B cell (primary cell): ENCODE measurements around the gene TMED9. TPM values are rescaled to one million over a fixed set of nuclear protein-coding genes. Genes with fewer than 3 reads are reported as not detected.
"Not testable (repeated sequence)": the region's sequence is repeated elsewhere in the genome, so short reads cannot be mapped to it uniquely, and the experiment has no call there.

Source experiments
- ATAC-seq: fragments of 200-7000 bp; cut with Tn5 transposase; one replicate; pipeline ENCODE4 v1.10.0; 2021; ENCODE audit warnings: low read depth, mild to moderate bottlenecking, moderate number of reproducible peaks, moderate library complexity
- CTCF ChIA-PET: fragments of 350-600 bp; sonication (Branson Sonifier 250); formaldehyde crosslinking; loops from one replicate; lab custom pipeline; 2021; ENCODE audit warnings: antibody characterized with exemption, inconsistent platforms; lab: Charles Lee
- POLR2A ChIA-PET: fragments of 350-600 bp; sonication (Branson Sonifier 250); formaldehyde crosslinking; loops from one replicate; lab custom pipeline; 2021; ENCODE audit warnings: antibody characterized with exemption; lab: Charles Lee
- DNase-seq: peaks from one replicate; pipeline ENCODE4 v3.0.0; 2013
- H2AFZ ChIP-seq: 2 replicates; pipeline ENCODE4 v1.6.1; 2012; ENCODE audit warnings: mild to moderate bottlenecking, low read depth, low read length; ENCODE audit not compliant: insufficient read depth, poor library complexity, severe bottlenecking
- H3K27ac ChIP-seq, 2 donors: 1 replicate in 1 of 2; 2 replicates in 1 of 2; pipeline ENCODE4 v1.5.1; 2012 to 2013; ENCODE audit warnings: low read length in 2 of 2, mild to moderate bottlenecking in 2 of 2, moderate library complexity in 1 of 2
- H3K27me3 ChIP-seq, 4 experiments: fragments of 200-600 bp in 1 of 4; sonication (generic) in 1 of 4; replicated peaks in 1 of 4; 1 replicate in 2 of 4; 2 replicates in 2 of 4; pipeline versions ENCODE4 v1.6.1 to v1.7.0; 2013 to 2016; ENCODE audit warnings: low read length in 3 of 4, mild to moderate bottlenecking in 2 of 4, mixed read lengths in 1 of 4, moderate library complexity in 1 of 4; ENCODE audit not compliant: insufficient read depth in 4 of 4, control insufficient read depth in 3 of 4; ENCODE audit errors: control extremely low read depth in 1 of 4
- H3K36me3 ChIP-seq, 2 experiments: replicated peaks in 1 of 2; 1 replicate in 1 of 2; 2 replicates in 1 of 2; pipeline versions ENCODE4 v1.6.1 to v1.7.1; 2013; ENCODE audit warnings: low read length in 1 of 2; ENCODE audit not compliant: insufficient read depth in 2 of 2, control insufficient read depth in 1 of 2; ENCODE audit errors: control extremely low read depth in 1 of 2, extremely low read depth in 1 of 2
- H3K4me1 ChIP-seq, 2 donors: fragments of 200-600 bp in 1 of 2; sonication (generic) in 1 of 2; 1 replicate in 1 of 2; 2 replicates in 1 of 2; pipeline versions ENCODE4 v1.5.1 to v1.6.1; 2013 to 2017; ENCODE audit warnings: low read length in 2 of 2; ENCODE audit not compliant: control insufficient read depth in 2 of 2, insufficient read depth in 2 of 2
- H3K4me2 ChIP-seq: replicated peaks from 2 replicates; pipeline ENCODE3; 2012; ENCODE audit warnings: mild to moderate bottlenecking, low read depth, low read length; ENCODE audit not compliant: poor library complexity, severe bottlenecking
- H3K4me3 ChIP-seq, 5 experiments: fragments of 200-600 bp in 1 of 5; sonication (generic) in 1 of 5; 1 replicate in 3 of 5; 2 replicates in 2 of 5; pipeline versions ENCODE4 v1.5.1 to v1.7.0; 2011 to 2016; ENCODE audit warnings: low read length in 4 of 5, mild to moderate bottlenecking in 4 of 5, low read depth in 2 of 5, control low read depth in 1 of 5, moderate library complexity in 1 of 5; ENCODE audit not compliant: insufficient read depth in 1 of 5; ENCODE audit errors: control extremely low read depth in 1 of 5, extremely low read depth in 1 of 5
- H3K79me2 ChIP-seq: fragments of 200-600 bp; sonication (generic); one replicate; pipeline ENCODE4 v1.6.0; 2016; ENCODE audit warnings: low read length; ENCODE audit not compliant: control insufficient read depth, insufficient read depth
- H3K9ac ChIP-seq: fragments of 200-600 bp; sonication (generic); 2 replicates; pipeline ENCODE4 v1.6.1; 2017; ENCODE audit warnings: mild to moderate bottlenecking, low read length, moderate library complexity
- H3K9me3 ChIP-seq, 3 donors: one replicate each; pipeline versions ENCODE4 v1.6.1 to v1.7.1; 2013; ENCODE audit warnings: low read length in 2 of 3; ENCODE audit not compliant: control insufficient read depth in 2 of 3, insufficient read depth in 1 of 3; ENCODE audit errors: control extremely low read depth in 1 of 3
- H4K20me1 ChIP-seq: 2 replicates; pipeline ENCODE4 v1.6.0; 2012; ENCODE audit warnings: mild to moderate bottlenecking, low read length; ENCODE audit not compliant: insufficient read depth, control insufficient read depth, poor library complexity, severe bottlenecking
- H3K27ac Mint-ChIP-seq: one replicate; pipeline ENCODE4 v1.8.0; 2021; ENCODE audit warnings: mixed read lengths
- H3K27me3 Mint-ChIP-seq: one replicate; pipeline ENCODE4 v1.8.0; 2021; ENCODE audit warnings: mixed read lengths
- H3K4me1 Mint-ChIP-seq: one replicate; pipeline ENCODE4 v1.8.0; 2021; ENCODE audit warnings: mixed read lengths
- H3K4me3 Mint-ChIP-seq: one replicate; pipeline ENCODE4 v1.8.0; 2021; ENCODE audit warnings: mixed read lengths
- H3K9me3 Mint-ChIP-seq: one replicate; pipeline ENCODE4 v1.8.0; 2022; ENCODE audit warnings: mixed read lengths; ENCODE audit not compliant: insufficient read depth
- WGBS: methylation state at CpG from one replicate; pipeline ENCODE4 v1.1.5; 2013; ENCODE audit warnings: missing lambda C conversion rate; ENCODE audit not compliant: insufficient coverage; 5-methylcytosine and 5-hydroxymethylcytosine counted together
- intact Hi-C: fragments of 100-400 bp; cut with micrococcal nuclease; formaldehyde crosslinking; loops from one replicate; pipeline ENCODE4 v1.10.0; 2022
- polyA plus RNA-seq: library from polyadenylated mRNA; depleted of rRNA; stranded (reverse); fragments of >200 nt; gene quantifications from 2 replicates; pipeline ENCODE4 v1.2.3, GENCODE V29; 2012
- total RNA-seq, 2 donors: library from RNA; stranded (reverse); fragments of 120-200 nt in 1 of 2; gene quantifications; 1 replicate in 1 of 2; 2 replicates in 1 of 2; pipeline versions ENCODE4 v1.2.3 to v1.2.4, GENCODE V29; 2013 to 2022

Gene TMED9
- total and polyA plus RNA-seq, 2 donors (not counting 1 experiment from before 2014, with no cell fraction given), result 54.7 to 67.6 TPM

DNA sequence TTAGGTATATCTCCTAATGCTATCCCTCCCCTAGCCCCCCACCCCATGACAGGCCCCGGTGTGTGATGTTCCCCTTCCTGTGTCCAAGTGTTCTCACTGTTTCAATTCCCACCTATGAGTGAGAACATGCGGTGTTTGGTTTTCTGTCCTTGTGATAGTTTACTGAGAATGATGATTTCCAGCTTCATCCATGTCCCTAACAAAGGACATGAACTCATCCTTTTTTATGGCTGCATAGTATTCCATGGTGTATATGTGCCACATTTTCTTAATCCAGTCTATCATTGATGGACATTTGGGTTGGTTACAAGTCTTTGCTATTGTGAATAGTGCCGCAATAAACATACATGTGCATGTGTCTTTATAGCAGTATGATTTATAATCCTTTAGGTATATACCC is 42.9 kb downstream of the TMED9 start:
- ATAC-seq, result not testable (repeated sequence)

DNA sequence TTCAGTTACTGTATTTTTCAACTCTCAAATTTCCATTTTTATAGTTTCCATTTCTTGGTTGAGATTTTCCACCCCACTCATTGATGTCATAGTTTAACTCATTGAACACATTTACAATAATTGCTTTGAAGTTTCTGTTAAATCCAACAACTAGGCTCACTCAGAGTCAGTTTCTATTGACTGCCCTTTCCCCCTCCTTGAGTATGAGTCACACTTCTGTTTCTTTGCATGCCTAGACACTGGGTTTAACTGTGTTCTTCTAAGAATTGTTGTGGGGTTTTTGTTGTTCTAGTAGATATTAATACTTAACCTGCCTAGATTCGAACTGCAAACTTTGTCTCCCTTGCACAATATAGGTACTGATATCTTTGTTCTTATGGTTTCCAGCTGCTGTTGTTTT is 53.5 kb downstream of the TMED9 start:
- H3K27ac ChIP-seq, H3K4me1 Mint-ChIP-seq, H3K4me1 ChIP-seq, H3K27me3 ChIP-seq, H3K27me3 Mint-ChIP-seq, POLR2A ChIA-PET, H3K9me3 ChIP-seq, ATAC-seq, DNase-seq, H2AFZ ChIP-seq, H3K4me2 ChIP-seq, CTCF ChIA-PET, H3K4me3 ChIP-seq, H3K9ac ChIP-seq, H3K36me3 ChIP-seq, H3K27ac Mint-ChIP-seq, H3K79me2 ChIP-seq, H3K9me3 Mint-ChIP-seq, intact Hi-C loops, H4K20me1 ChIP-seq, H3K4me3 Mint-ChIP-seq: not testable (repeated sequence)
- WGBS, result no CpG with 5 or more reads among the region's 1 CpG

More for the DNA sequence above, 42.9 kb downstream of the TMED9 start:
- H3K4me2 ChIP-seq, H3K4me3 Mint-ChIP-seq, H3K79me2 ChIP-seq, H3K4me3 ChIP-seq, CTCF ChIA-PET, DNase-seq, H3K9me3 ChIP-seq, H3K27me3 ChIP-seq, H3K36me3 ChIP-seq, H3K4me1 ChIP-seq, H3K27me3 Mint-ChIP-seq, H3K9ac ChIP-seq, H2AFZ ChIP-seq, H3K27ac ChIP-seq, H3K27ac Mint-ChIP-seq, POLR2A ChIA-PET, H3K9me3 Mint-ChIP-seq, intact Hi-C loops, H3K4me1 Mint-ChIP-seq, H4K20me1 ChIP-seq: not testable (repeated sequence)
- no CpG with 5 or more reads among the region's 3 CpGs for WGBS

Other genes starting within 250 kb of the TMED9 start
- 89.4 and 99.4 TPM in 2 replicates for gene LMAN2, start 240.5 kb upstream of the TMED9 start, total RNA-seq
- gene LMAN2, start 240.5 kb upstream of the TMED9 start, polyA plus RNA-seq, result 82.8 and 123 TPM in 2 replicates
- 85.8 and 92.6 TPM in 2 replicates for gene RGS14, start 234.3 kb upstream of the TMED9 start, total RNA-seq
- gene RGS14, start 234.3 kb upstream of the TMED9 start, polyA plus RNA-seq, result 167 and 184 TPM in 2 replicates
- not detected in 2 replicates for gene SLC34A1, start 207.8 kb upstream of the TMED9 start, total RNA-seq
- gene SLC34A1, start 207.8 kb upstream of the TMED9 start, polyA plus RNA-seq, result 0.06 TPM in 1 of 2 replicates, not detected in the other
- not detected in 2 replicates for gene PFN3, start 191.5 kb upstream of the TMED9 start, total RNA-seq
- gene PFN3, start 191.5 kb upstream of the TMED9 start, polyA plus RNA-seq, result not detected in 2 replicates
- not detected in 2 replicates for gene F12, start 182.6 kb upstream of the TMED9 start, total RNA-seq
- 3.1 and 6.5 TPM in 2 replicates for gene F12, start 182.6 kb upstream of the TMED9 start, polyA plus RNA-seq
- 155 and 165 TPM in 2 replicates for gene GRK6, start 165.5 kb upstream of the TMED9 start, total RNA-seq
- 150 and 173 TPM in 2 replicates for gene GRK6, start 165.5 kb upstream of the TMED9 start, polyA plus RNA-seq
- 4.8 and 5.6 TPM in 2 replicates for gene PRR7, start 145.4 kb upstream of the TMED9 start, total RNA-seq
- 84.4 and 152 TPM in 2 replicates for gene PRR7, start 145.4 kb upstream of the TMED9 start, polyA plus RNA-seq
- gene DBN1, start 118.6 kb upstream of the TMED9 start, total RNA-seq, result 1.4 and 2.4 TPM in 2 replicates
- gene DBN1, start 118.6 kb upstream of the TMED9 start, polyA plus RNA-seq, result 1.5 and 1.9 TPM in 2 replicates
- gene PDLIM7, start 94.6 kb upstream of the TMED9 start, total RNA-seq, result 24.2 and 25.8 TPM in 2 replicates
- gene PDLIM7, start 94.6 kb upstream of the TMED9 start, polyA plus RNA-seq, result 21.2 and 23.9 TPM in 2 replicates
- gene DOK3, start 82.4 kb upstream of the TMED9 start, total RNA-seq, result 113 and 115 TPM in 2 replicates
- gene DOK3, start 82.4 kb upstream of the TMED9 start, polyA plus RNA-seq, result 78.4 and 103 TPM in 2 replicates
- 110 and 111 TPM in 2 replicates for gene DDX41, start 75.2 kb upstream of the TMED9 start, total RNA-seq
- gene DDX41, start 75.2 kb upstream of the TMED9 start, polyA plus RNA-seq, result 150 and 168 TPM in 2 replicates
- gene FAM193B, start 37.6 kb upstream of the TMED9 start, total RNA-seq, result 227 and 237 TPM in 2 replicates
- 301 and 351 TPM in 2 replicates for gene FAM193B, start 37.6 kb upstream of the TMED9 start, polyA plus RNA-seq
- 38.9 and 41.8 TPM in 2 replicates for gene B4GALT7, start 7.9 kb downstream of the TMED9 start, total RNA-seq
- gene B4GALT7, start 7.9 kb downstream of the TMED9 start, polyA plus RNA-seq, result 27.0 and 32.8 TPM in 2 replicates
- gene FAM153A, start 190.7 kb downstream of the TMED9 start, total RNA-seq, result 0.17 and 0.90 TPM in 2 replicates
- gene FAM153A, start 190.7 kb downstream of the TMED9 start, polyA plus RNA-seq, result 1.5 and 5.2 TPM in 2 replicates